ENCODE results near the gene SLC24A3.

The SLC24A3 gene

DNA sequence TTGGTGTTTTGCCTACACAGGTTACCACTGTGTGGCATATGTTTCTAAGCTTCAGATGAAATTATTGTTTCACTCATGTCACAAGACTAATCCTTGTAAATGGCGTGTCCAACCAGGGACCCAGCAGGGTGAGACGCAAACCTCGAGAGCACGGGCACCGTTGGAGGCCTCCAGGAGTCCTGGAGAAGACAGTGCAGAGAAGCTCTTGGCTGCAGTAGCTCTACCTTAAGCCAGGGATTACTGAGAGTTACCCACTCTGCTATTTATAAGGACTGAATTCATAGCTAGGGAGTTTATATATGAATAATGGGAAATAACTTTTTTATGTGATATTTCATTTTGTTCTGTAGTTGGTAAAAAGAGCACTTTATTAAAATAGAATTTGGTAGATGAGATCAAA lies 137.4 kb downstream of the SLC24A3 start:
- DNase-seq = no peak

- DNase-seq = no peak
These were observed 139.1 kb downstream of the SLC24A3 start for GRCh38 chr20:19351542-19351941.

DNA sequence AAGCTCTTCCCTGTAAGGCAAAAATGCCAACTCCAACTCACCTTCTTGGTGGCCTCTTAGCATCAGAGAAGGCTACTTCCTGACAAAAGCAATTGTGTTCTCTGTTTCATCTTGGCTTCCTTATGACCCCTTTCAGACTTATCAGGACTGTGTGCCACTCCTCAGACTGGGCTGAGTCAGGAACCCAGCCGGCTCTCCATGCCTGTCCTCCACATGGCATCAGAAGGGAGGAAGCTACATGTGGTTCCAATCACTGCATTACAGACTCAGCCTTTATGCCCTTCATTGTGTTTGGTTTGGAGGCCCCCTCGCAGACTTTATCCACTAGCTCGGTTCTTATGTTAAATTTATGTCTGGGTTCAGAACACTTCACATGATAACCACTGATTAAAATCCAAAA lies 142.5 kb downstream of the SLC24A3 start:
- DNase-seq = no peak

DNA sequence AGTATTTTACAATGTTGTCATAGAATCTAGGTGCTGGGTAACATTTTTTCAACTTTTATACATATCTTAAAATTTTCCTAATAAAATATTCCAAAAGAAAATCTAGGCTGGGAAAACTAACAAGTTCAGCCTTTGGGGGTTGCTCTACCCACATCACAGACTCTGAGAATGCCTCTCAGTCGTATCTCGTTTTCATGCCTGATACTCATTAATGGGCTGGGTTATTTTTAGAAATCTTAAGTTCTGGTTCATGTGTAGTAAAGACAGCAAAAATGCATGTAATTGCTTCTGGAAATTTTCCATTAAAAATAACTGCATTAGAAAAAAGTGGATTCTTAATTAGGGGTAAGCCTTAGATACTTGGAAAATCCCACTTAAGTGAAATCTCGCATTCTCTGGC lies 149.3 kb downstream of the SLC24A3 start:
- no peak for DNase-seq

- DNase-seq = no peak
These were observed 151.0 kb downstream of the SLC24A3 start for GRCh38 chr20:19363476-19363875.

DNA sequence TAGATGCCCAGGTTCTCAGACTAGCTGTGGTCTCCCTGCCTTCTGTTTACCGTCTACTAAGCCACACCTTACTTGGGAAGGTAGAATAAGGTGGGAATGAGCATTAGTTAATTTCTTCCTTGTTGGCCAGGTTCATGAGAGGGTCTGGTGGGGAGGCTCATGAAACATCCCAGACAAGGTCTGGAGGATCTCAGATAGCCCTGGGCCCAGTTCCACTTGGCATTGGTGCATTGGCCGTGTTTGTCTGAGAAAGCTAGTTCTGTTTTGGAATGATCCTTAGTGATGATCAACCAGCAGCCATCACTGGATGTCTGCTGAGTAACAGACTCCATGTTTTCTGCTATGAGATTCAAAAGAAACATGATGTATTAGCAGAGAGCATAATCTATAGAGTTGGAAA lies 155.1 kb downstream of the SLC24A3 start:
- DNase-seq = no peak

- DNase-seq = peak; percentile 22 to 72
These were observed 155.9 kb downstream of the SLC24A3 start for GRCh38 chr20:19368351-19368750.

DNA sequence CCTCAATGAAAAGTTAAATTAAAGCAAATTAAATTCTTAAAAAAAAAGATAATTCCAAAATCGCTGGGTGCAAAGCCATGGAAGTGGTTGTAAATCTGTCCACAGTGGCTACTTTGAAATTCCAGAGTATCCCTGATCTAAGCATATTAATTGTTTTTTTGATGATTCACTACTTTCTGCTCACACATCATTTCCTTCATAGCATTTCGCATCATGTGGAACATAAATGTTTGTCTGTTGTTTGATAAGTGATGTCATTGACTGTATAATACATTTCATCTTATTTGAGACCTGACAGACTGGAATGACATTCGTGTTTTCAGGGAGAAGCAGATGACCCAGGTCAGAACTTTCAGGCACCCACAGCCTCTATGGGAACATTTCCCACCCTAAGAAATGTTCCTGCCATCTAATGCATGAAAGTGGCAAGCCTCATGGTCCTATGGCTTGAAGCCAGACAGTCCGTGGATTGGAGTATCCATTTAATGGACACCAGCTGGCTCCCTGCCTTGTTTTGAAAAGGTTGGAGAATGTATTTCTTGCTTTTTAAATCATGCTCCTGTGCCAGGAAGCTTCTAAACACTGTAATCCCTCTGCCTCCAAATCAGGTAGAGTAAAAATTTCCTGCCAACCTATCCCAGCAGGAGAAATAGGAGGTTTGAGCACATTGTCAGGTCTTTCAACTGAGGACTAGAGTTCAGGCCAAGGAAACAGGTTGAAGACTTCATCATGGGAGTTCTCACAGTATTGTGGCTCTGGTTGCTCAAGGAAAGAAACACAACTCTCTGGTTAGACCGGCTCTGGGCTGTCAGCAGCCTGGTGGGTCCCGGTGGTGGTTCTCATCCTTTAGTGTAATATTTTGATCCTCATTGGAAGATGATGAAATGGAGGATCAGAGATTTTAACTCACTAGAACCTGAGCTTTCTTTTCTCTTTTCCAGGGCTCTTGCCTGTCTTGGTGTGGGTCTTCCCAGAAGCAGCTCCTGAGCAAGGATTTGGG lies 157.9 kb downstream of the SLC24A3 start:
- DNase-seq = peak in 1 of 2 experiments; percentile 76

GRCh38 chr20:19371112-19371511 lies 158.7 kb downstream of the SLC24A3 start:
- DNase-seq = no peak

GRCh38 chr20:19374216-19374615 lies 161.8 kb downstream of the SLC24A3 start:
- peak in 1 of 2 experiments; percentile 40 for DNase-seq

DNA sequence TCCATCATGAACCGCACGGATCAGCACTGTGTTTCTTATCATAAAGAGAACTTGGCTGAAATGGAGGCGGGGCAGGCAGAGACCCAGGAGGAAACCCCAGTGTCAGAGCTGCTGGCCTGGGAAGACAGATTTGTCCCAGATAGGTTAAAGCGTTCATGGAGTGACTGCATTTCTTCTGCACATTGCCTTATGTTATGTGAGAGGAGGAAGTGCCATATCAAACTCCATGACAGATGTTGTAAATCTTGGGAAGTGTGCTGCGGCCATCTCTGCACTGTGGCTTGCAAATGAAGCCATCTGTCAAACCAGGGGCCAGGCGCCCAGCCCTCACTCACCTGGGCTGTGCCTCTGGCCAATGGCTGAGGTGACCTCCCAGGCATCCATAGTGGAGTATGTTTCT lies 163.0 kb downstream of the SLC24A3 start:
- no peak for DNase-seq

DNA sequence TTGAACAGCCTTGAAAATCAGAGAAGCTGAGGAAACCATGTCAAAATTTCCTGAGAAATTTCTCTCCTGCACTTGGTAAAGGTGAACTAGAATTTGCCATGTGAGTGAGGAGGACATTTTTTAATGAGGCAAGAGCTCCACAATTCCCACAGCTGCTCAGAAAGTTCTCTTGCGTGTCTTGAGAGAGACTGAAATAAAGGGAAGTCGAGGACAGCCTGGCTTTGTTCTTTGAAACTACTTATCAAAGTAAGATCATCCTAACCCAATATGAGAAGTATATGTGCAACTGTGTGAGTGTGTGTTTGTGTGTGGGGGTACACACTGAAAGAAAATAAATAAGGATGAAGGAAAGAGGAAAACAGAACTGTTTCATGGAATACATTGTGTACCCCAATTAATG lies 163.4 kb downstream of the SLC24A3 start:
- no peak for DNase-seq

- peak; percentile 43 to 67 for DNase-seq
These were observed 164.2 kb downstream of the SLC24A3 start for GRCh38 chr20:19376451-19377229.

DNA sequence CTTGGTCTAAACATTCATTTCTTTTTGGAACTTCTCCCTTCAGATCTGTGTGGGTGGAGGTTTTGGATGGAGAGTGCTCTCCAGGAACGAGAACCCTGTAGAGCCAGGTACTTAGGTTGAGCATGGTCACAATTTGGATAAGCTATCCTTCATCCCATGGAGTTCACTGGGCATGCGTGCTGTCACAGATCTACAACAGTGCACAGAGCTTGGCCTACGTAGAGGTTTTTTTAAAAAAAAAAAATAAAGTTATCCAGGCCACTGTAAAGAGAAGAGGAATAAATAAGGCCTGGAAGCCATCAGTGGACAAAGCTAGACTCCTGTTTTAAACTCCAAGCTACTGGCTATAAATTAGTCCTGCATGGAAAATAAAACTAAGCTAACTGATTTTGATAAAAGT lies 165.6 kb downstream of the SLC24A3 start:
- DNase-seq = no peak

- DNase-seq = peak; percentile 27 to 60
These were observed 167.8 kb downstream of the SLC24A3 start for GRCh38 chr20:19380211-19380610.

- peak in 1 of 2 experiments; percentile 34 for DNase-seq
These were observed 169.5 kb downstream of the SLC24A3 start for GRCh38 chr20:19381947-19382346.

DNA sequence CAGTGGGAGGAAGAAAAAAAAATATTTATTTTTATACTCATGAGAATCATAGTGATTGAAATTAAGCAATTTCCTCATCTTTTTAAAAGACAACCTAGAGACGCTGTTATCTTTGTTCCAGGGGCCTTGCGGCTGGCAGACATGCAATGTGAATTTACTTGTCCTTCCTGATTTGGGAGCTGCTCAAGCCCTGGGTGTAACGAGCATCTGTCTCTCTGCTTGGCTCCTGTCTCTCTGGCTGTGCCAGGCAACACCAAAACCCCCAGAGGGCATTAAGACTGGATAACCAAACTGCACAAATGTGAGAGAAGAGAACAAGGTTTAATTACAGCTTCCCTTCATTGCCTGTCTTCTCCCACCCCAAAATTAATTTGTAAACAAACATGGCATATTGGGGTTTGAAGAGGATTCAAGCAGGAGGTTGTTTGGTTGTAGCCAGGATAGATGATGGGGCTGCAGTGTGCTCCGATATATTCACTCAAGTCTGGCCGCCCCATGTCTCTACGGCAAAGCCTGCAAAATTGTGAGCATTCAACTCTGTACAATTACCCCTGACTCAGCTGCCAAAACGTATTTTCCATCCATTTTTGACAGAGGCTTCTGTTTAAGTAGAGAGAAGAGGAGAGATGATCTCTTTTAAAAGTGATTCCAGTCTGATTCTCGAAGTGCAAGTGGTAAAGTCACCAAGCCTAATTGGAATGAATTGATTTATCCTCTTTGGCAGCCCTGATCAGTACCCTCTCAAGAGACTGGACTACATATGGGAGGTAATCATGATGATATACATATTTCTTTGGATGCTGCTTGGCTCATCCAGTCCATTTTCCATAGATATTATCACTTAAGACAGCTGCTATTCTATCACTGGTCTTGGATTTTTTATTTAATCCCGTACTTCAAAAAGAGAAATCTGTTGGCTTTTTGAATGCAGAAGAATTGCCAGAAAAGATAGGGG lies 170.2 kb downstream of the SLC24A3 start:
- DNase-seq = peak; percentile 60 to 78

DNA sequence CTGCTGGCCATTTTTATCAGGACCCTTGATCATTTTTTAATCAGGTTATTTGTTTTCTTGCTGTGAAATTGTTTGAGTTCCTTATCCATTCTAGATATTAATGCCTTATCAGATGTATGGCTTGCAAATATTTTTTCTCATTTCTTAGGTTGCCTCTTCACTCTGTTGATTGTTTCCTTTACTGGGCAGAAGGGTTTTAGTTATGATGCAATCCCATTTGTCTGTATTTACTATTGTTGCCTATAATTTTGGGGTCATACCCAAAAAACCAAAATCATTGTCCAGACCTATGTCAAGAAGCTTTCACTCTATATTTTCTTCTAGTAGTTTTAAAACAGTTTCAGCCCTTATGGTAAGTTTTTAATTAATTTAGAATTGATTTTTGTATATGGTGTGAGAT lies 172.5 kb downstream of the SLC24A3 start:
- DNase-seq = no peak

- no peak for DNase-seq
These were observed 174.8 kb downstream of the SLC24A3 start for GRCh38 chr20:19387251-19387650.

- DNase-seq = no peak
These were observed 180.1 kb downstream of the SLC24A3 start for GRCh38 chr20:19392344-19393130.

- DNase-seq = no peak
These were observed 184.1 kb downstream of the SLC24A3 start for GRCh38 chr20:19396460-19397081.

All from NCI-H446 (cell line).